SK-N-SH (cell line): ENCODE measurements around the gene P3H2. TPM values are rescaled to one million over a fixed set of nuclear protein-coding genes. Genes with fewer than 3 reads are reported as not detected.

ENCODE experiments used
- CTCF ChIA-PET: fragments of 300-600, 350-600 bp; formaldehyde crosslinking; extraction: SDS; loops from one replicate; lab custom pipeline; 2021; lab: Yijun Ruan, JAX
- POLR2A ChIA-PET: fragments of 350-600 bp; sonication (Branson Sonifier 250); formaldehyde crosslinking; extraction: SDS; loops from one replicate; lab custom pipeline; 2020; ENCODE audit warnings: antibody characterized with exemption, inconsistent platforms; lab: Yijun Ruan, JAX
- DNase-seq: peaks from one replicate; pipeline ENCODE4 v3.0.0; 2012
- H2AFZ ChIP-seq: fragments of 200-600 bp; sonication (generic); 2 replicates; pipeline ENCODE4 v1.8.1; 2016; ENCODE audit warnings: antibody characterized with exemption, mild to moderate bottlenecking, low read depth
- H3F3A ChIP-seq: fragments of 200-600 bp; sonication (generic); replicated peaks from 2 replicates; pipeline ENCODE3; 2016; ENCODE audit warnings: antibody characterized with exemption, mild to moderate bottlenecking; ENCODE audit not compliant: insufficient read depth
- H3K27ac ChIP-seq, 2 experiments: fragments of 200-500 bp in 1 of 2; fragments of 200-600 bp in 1 of 2; sonication (Bioruptor generic) in 1 of 2; sonication (generic), shearing (Covaris generic) in 1 of 2; 2 replicates each; pipeline versions ENCODE4 v1.5.1 to v1.6.1; 2014 to 2016; ENCODE audit warnings: low read depth in 2 of 2, inconsistent platforms in 1 of 2, low read length in 1 of 2, mild to moderate bottlenecking in 1 of 2, mixed read lengths in 1 of 2
- H3K27me3 ChIP-seq: fragments of 200-600 bp; sonication (generic), shearing (Covaris generic); 2 replicates; pipeline ENCODE4 v1.6.1; 2016; ENCODE audit warnings: mixed run types; ENCODE audit not compliant: insufficient read depth
- H3K36me3 ChIP-seq, 2 experiments: fragments of 200-500 bp in 1 of 2; fragments of 200-600 bp in 1 of 2; sonication (Bioruptor generic) in 1 of 2; sonication (generic) in 1 of 2; replicated peaks in 1 of 2; 2 replicates each; pipeline versions ENCODE3 to v1.5.1; 2014 to 2016; ENCODE audit warnings: low read length in 1 of 2, mild to moderate bottlenecking in 1 of 2; ENCODE audit not compliant: insufficient read depth in 2 of 2, control insufficient read depth in 1 of 2
- H3K4me1 ChIP-seq, 2 experiments: fragments of 200-500 bp in 1 of 2; fragments of 200-600 bp in 1 of 2; sonication (Bioruptor generic) in 1 of 2; sonication (generic), shearing (Covaris generic) in 1 of 2; 2 replicates each; pipeline versions ENCODE4 v1.5.1 to v1.6.1; 2014 to 2016; ENCODE audit warnings: low read depth in 1 of 2, low read length in 1 of 2, mixed run types in 1 of 2; ENCODE audit not compliant: insufficient read depth in 2 of 2, control insufficient read depth in 1 of 2
- H3K4me2 ChIP-seq: fragments of 200-600 bp; sonication (generic), shearing (Covaris generic); 2 replicates; pipeline ENCODE4 v1.6.1; 2017; ENCODE audit warnings: mixed run types
- H3K4me3 ChIP-seq, 2 experiments: fragments of 200-500 bp in 1 of 2; fragments of 200-600 bp in 1 of 2; sonication (Bioruptor generic) in 1 of 2; sonication (generic), shearing (Covaris generic) in 1 of 2; 2 replicates each; pipeline versions ENCODE4 v1.5.1 to v1.8.1; 2014 to 2016; ENCODE audit warnings: low read depth in 2 of 2, inconsistent platforms in 1 of 2, low read length in 1 of 2, mild to moderate bottlenecking in 1 of 2, mixed read lengths in 1 of 2, moderate library complexity in 1 of 2
- H3K79me2 ChIP-seq: fragments of 200-600 bp; sonication (generic); 2 replicates; pipeline ENCODE4 v1.8.1; 2017; ENCODE audit warnings: mild to moderate bottlenecking; ENCODE audit not compliant: insufficient read depth
- H3K9ac ChIP-seq: fragments of 200-600 bp; sonication (generic); 2 replicates; pipeline ENCODE4 v1.6.1; 2017; ENCODE audit warnings: mixed run types
- H3K9me2 ChIP-seq: fragments of 200-600 bp; sonication (generic); 2 replicates; pipeline ENCODE4 v1.6.1; 2017; ENCODE audit warnings: mixed run types
- H3K9me3 ChIP-seq: fragments of 200-600 bp; sonication (generic); 2 replicates; pipeline ENCODE4 v1.6.1; 2017; ENCODE audit warnings: mixed run types, mild to moderate bottlenecking, moderate library complexity
- H4K20me1 ChIP-seq: fragments of 200-600 bp; sonication (generic); 2 replicates; pipeline ENCODE4 v1.6.1; 2017; ENCODE audit warnings: mild to moderate bottlenecking, mixed run types; ENCODE audit not compliant: insufficient read depth
- CHD2 ChIP-seq: fragments of 150-350 bp; IDR thresholded peaks from 2 replicates; pipeline ENCODE4 v1.6.1; 2018; ENCODE audit warnings: low read length; ENCODE audit not compliant: partially characterized antibody
- ELF1 ChIP-seq: IDR thresholded peaks from 2 replicates; pipeline ENCODE4 v1.4.0; 2012
- EP300 ChIP-seq, 2 experiments: IDR thresholded peaks; 2 replicates each; pipeline versions ENCODE4 v1.4.0 to v1.6.1; 2012; ENCODE audit warnings: borderline replicate concordance in 1 of 2, low read depth in 1 of 2, low read length in 1 of 2
- FOSL2 ChIP-seq: IDR thresholded peaks from 2 replicates; pipeline ENCODE4 v1.4.0; 2012; ENCODE audit warnings: low read depth, mild to moderate bottlenecking, moderate library complexity, borderline replicate concordance
- FOXJ3 ChIP-seq: sonication (generic); formaldehyde crosslinking; IDR thresholded peaks from 2 replicates; pipeline ENCODE4 v1.5.1; 2020; ENCODE audit warnings: mild to moderate bottlenecking, missing genetic modification reagents
- GABPA ChIP-seq: IDR thresholded peaks from 2 replicates; pipeline ENCODE4 v1.4.0; 2012; ENCODE audit warnings: low read depth, mild to moderate bottlenecking
- GATA2 ChIP-seq: sonication (generic); formaldehyde crosslinking; IDR thresholded peaks from 2 replicates; pipeline ENCODE4 v1.5.0; 2020; ENCODE audit warnings: mild to moderate bottlenecking, missing genetic modification reagents
- IRF3 ChIP-seq: fragments of 150-350 bp; IDR thresholded peaks from 2 replicates; pipeline ENCODE4 v1.6.1; 2016; ENCODE audit warnings: mild to moderate bottlenecking, low read depth, low read length
- JUND ChIP-seq: IDR thresholded peaks from 2 replicates; pipeline ENCODE4 v1.4.0; 2012
- MAX ChIP-seq: IDR thresholded peaks from 2 replicates; pipeline ENCODE4 v1.4.0; 2012; ENCODE audit warnings: low read depth
- MEF2A ChIP-seq: IDR thresholded peaks from 2 replicates; pipeline ENCODE4 v1.4.0; 2012; ENCODE audit warnings: low read depth, borderline replicate concordance
- MXI1 ChIP-seq: IDR thresholded peaks from 2 replicates; pipeline ENCODE4 v1.6.1; 2012; ENCODE audit warnings: mild to moderate bottlenecking, low read depth, low read length, improper control_type of control experiment
- NFIC ChIP-seq: IDR thresholded peaks from 2 replicates; pipeline ENCODE4 v1.4.0; 2012; ENCODE audit warnings: borderline replicate concordance
- POLR2AphosphoS5 ChIP-seq: IDR thresholded peaks from 2 replicates; pipeline ENCODE4 v1.6.1; 2012; ENCODE audit warnings: low read depth, low read length
- RAD21 ChIP-seq: IDR thresholded peaks from 2 replicates; pipeline ENCODE4 v1.6.1; 2012; ENCODE audit warnings: mild to moderate bottlenecking, low read length
- REST ChIP-seq: IDR thresholded peaks from 2 replicates; pipeline ENCODE4 v1.6.1; 2012; ENCODE audit warnings: mild to moderate bottlenecking, low read depth, low read length, moderate library complexity
- RXRA ChIP-seq: IDR thresholded peaks from 2 replicates; pipeline ENCODE4 v1.4.0; 2012; ENCODE audit warnings: low read depth, mild to moderate bottlenecking, borderline replicate concordance
- SIN3A ChIP-seq: IDR thresholded peaks from 2 replicates; pipeline ENCODE4 v1.6.1; 2012; ENCODE audit warnings: low read depth, mild to moderate bottlenecking, low read length, moderate library complexity, borderline replicate concordance
- SMC3 ChIP-seq: IDR thresholded peaks from 2 replicates; pipeline ENCODE4 v1.6.1; 2012; ENCODE audit warnings: low read depth, low read length, improper control_type of control experiment
- TAF1 ChIP-seq: IDR thresholded peaks from 2 replicates; pipeline ENCODE4 v1.6.1; 2012; ENCODE audit warnings: low read depth, mild to moderate bottlenecking, low read length, moderate library complexity, borderline replicate concordance
- TCF12 ChIP-seq: IDR thresholded peaks from 2 replicates; pipeline ENCODE4 v1.4.0; 2012
- TEAD4 ChIP-seq: IDR thresholded peaks from 2 replicates; pipeline ENCODE4 v1.4.0; 2012; ENCODE audit warnings: mild to moderate bottlenecking, borderline replicate concordance; ENCODE audit not compliant: insufficient read depth
- YY1 ChIP-seq: IDR thresholded peaks from 2 replicates; pipeline ENCODE4 v1.4.0; 2012; ENCODE audit warnings: low read depth, mild to moderate bottlenecking
- WGBS: methylation state at CpG from one replicate; pipeline ENCODE4 v1.1.6; 2017; ENCODE audit warnings: low lambda C conversion rate; 5-methylcytosine and 5-hydroxymethylcytosine counted together
- polyA plus RNA-seq, 3 experiments: library from polyadenylated mRNA; depleted of rRNA; stranded (reverse); fragments of >200 nt; gene quantifications; 2 replicates each; pipeline ENCODE4 v1.2.3, GENCODE V29; 2012
- TF ChIP-seq, protein P1 (sequence below): fragments of 200-600 bp; sonication (generic); IDR thresholded peaks from 2 replicates; pipeline ENCODE4 v1.6.1; 2017; ENCODE audit warnings: antibody characterized with exemption, mild to moderate bottlenecking, moderate library complexity
- TF ChIP-seq, protein P2 (sequence below): IDR thresholded peaks from 2 replicates; pipeline ENCODE4 v1.4.0; 2012; ENCODE audit warnings: low read depth, borderline replicate concordance
- TF ChIP-seq, protein P3 (sequence below): fragments of 150-350 bp; IDR thresholded peaks from 2 replicates; pipeline ENCODE4 v1.6.1; 2017; ENCODE audit warnings: antibody characterized with exemption, low read length, low read depth, borderline replicate concordance

The P3H2 gene
- polyA plus RNA-seq, 1 of the 3 experiments (the other 2 are of a cell fraction), result 2.8 TPM

GRCh38 chr3:190017521-190018288 lies 103.0 kb downstream of the P3H2 start:
- Histone ChIP-seq H3K4me2 (no peak overlapping the region), H3K9me2 (no peaks in the 10 kb centered on the region), H3K27me3 (no peaks in the 10 kb centered on the region), H3F3A (no peaks in the 10 kb centered on the region), H3K9ac (no peak overlapping the region), H3K27ac (no peak overlapping the region), H3K36me3 (no peaks in the 10 kb centered on the region), H3K4me3 (no peak overlapping the region), H3K9me3 (no peaks in the 10 kb centered on the region), H3K4me1 (peaks cover 0 to 3% of the 10 kb centered on the region in 2 experiments; a peak in 2 of 4 replicates), H3K79me2 (no peaks in the 10 kb centered on the region), H2AFZ (no peak overlapping the region), H4K20me1 (no peaks in the 10 kb centered on the region)
- POLR2A ChIA-PET, result no interaction called here
- DNase-seq, result peak; percentile 16
- 30% methylated on average over 6 of the region's 6 CpGs for WGBS
- CTCF ChIA-PET, result interaction anchor here (0.8 to 1.4 kb wide), 7 partner anchors 12 to 186 kb away, joined by 3 to 5 read pairs (median 4); partner anchors contain the start of gene P3H2
- TF ChIP-seq CHD2 (no peak), ELF1 (no peak), NFIC (no peak), MEF2A (no peak), MAX (no peak), YY1 (no peak), JUND (peak; percentile 40), SIN3A (no peak), REST (no peak), IRF3 (no peak), RAD21 (peak; percentile 82), TEAD4 (no peak), TCF12 (no peak), SMC3 (peak; percentile 76), FOSL2 (no peak), RXRA (0 out of 2 replicates have a peak, but pooled peaks have one; percentile 8), TAF1 (no peak), FOXJ3 (no peak), EP300 (IDR thresholded peaks at IDR 0.05; ENCODE audit: borderline replicate concordance in 1 of 2, low read depth in 1 of 2, low read length in 1 of 2) (no peak), MXI1 (no peak), GABPA (no peak), POLR2AphosphoS5 (no peak), GATA2 (CRISPR knock-in tag) (no peak)
- TF ChIP-seq, protein P1, sequence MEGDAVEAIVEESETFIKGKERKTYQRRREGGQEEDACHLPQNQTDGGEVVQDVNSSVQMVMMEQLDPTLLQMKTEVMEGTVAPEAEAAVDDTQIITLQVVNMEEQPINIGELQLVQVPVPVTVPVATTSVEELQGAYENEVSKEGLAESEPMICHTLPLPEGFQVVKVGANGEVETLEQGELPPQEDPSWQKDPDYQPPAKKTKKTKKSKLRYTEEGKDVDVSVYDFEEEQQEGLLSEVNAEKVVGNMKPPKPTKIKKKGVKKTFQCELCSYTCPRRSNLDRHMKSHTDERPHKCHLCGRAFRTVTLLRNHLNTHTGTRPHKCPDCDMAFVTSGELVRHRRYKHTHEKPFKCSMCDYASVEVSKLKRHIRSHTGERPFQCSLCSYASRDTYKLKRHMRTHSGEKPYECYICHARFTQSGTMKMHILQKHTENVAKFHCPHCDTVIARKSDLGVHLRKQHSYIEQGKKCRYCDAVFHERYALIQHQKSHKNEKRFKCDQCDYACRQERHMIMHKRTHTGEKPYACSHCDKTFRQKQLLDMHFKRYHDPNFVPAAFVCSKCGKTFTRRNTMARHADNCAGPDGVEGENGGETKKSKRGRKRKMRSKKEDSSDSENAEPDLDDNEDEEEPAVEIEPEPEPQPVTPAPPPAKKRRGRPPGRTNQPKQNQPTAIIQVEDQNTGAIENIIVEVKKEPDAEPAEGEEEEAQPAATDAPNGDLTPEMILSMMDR, result peak; percentile 62
- TF ChIP-seq, protein P2, sequence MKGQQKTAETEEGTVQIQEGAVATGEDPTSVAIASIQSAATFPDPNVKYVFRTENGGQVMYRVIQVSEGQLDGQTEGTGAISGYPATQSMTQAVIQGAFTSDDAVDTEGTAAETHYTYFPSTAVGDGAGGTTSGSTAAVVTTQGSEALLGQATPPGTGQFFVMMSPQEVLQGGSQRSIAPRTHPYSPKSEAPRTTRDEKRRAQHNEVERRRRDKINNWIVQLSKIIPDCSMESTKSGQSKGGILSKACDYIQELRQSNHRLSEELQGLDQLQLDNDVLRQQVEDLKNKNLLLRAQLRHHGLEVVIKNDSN, result no peak
- TF ChIP-seq, protein P3, sequence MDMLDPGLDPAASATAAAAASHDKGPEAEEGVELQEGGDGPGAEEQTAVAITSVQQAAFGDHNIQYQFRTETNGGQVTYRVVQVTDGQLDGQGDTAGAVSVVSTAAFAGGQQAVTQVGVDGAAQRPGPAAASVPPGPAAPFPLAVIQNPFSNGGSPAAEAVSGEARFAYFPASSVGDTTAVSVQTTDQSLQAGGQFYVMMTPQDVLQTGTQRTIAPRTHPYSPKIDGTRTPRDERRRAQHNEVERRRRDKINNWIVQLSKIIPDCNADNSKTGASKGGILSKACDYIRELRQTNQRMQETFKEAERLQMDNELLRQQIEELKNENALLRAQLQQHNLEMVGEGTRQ, result no peak
